Epithelial cell of esophagus (primary cell): ENCODE data around the gene CSF2RB.

Source experiments
- DNase-seq: peaks from one replicate; pipeline ENCODE4 v3.0.0; 2010; ENCODE audit warnings: low read depth
- H3K4me3 ChIP-seq: 2 replicates; pipeline ENCODE4 v1.5.1; 2011; ENCODE audit warnings: mild to moderate bottlenecking, low read length, control low read depth
- CTCF ChIP-seq: IDR thresholded peaks from 2 replicates; pipeline ENCODE4 v1.5.1; 2011; ENCODE audit warnings: low read depth, mild to moderate bottlenecking, low read length, control low read depth, inconsistent platforms; ENCODE audit not compliant: insufficient read depth; ENCODE audit errors: missing control alignments

CSF2RB gene

GRCh38 chr22:36913427-36914389, at the start of gene CSF2RB:
Gene CSF2RB (plus strand): TSS chr22:36913628. CDS start chr22:36922208, 8,580 bp downstream.
- no peak for TF ChIP-seq CTCF
- DNase-seq: no peak
- no peak within 1 kb of the TSS for H3K4me3 ChIP-seq

- no peak for DNase-seq
- no peak for TF ChIP-seq CTCF
- H3K4me3 ChIP-seq: no peak overlapping the region
Measured at GRCh38 chr22:36863979-36864378, 49.4 kb upstream of the CSF2RB start.

- DNase-seq: no peak
- no peak for TF ChIP-seq CTCF
- H3K4me3 ChIP-seq: no peak overlapping the region
Measured at GRCh38 chr22:36864454-36865215, 48.8 kb upstream of the CSF2RB start.

GRCh38 chr22:36865346-36865745, 48.1 kb upstream of the CSF2RB start:
- no peak overlapping the region for H3K4me3 ChIP-seq
- DNase-seq: peak; percentile 57
- TF ChIP-seq CTCF: no peak

GRCh38 chr22:36867695-36868094, 45.7 kb upstream of the CSF2RB start:
- no peak for DNase-seq
- H3K4me3 ChIP-seq: no peak overlapping the region
- TF ChIP-seq CTCF: no peak

- DNase-seq: no peak
- H3K4me3 ChIP-seq: no peak overlapping the region
Measured at GRCh38 chr22:36868546-36869181, 44.8 kb upstream of the CSF2RB start.

More at GRCh38 chr22:36868546-36869181, 44.8 kb upstream of the CSF2RB start:
- TF ChIP-seq CTCF: no peak
